Adipocyte (in vitro differentiated cells): ENCODE results near the gene GPD1L.
"Not testable (repeated sequence)": the region's sequence is repeated elsewhere in the genome, so short reads cannot be mapped to it uniquely, and the experiment has no call there.

ENCODE experiments used
- DNase-seq: peaks from one replicate; pipeline ENCODE4 v3.0.0-alpha.2; 2015; ENCODE audit warnings: low read depth
- H3K27me3 ChIP-seq: replicated peaks from 2 replicates; pipeline ENCODE4 v1.7.0; 2013; ENCODE audit warnings: mild to moderate bottlenecking, low read length, moderate library complexity; ENCODE audit not compliant: control insufficient read depth, insufficient read depth
- H3K36me3 ChIP-seq: 2 replicates; pipeline ENCODE4 v1.7.0; 2013; ENCODE audit warnings: low read length, mild to moderate bottlenecking, moderate library complexity; ENCODE audit not compliant: control insufficient read depth, insufficient read depth, severe bottlenecking
- H3K4me1 ChIP-seq: 2 replicates; pipeline ENCODE4 v1.7.0; 2013; ENCODE audit warnings: mild to moderate bottlenecking, low read length, moderate library complexity; ENCODE audit not compliant: control insufficient read depth, insufficient read depth
- H3K4me3 ChIP-seq: 2 replicates; pipeline ENCODE4 v1.7.0; 2013; ENCODE audit warnings: mild to moderate bottlenecking, low read length, moderate library complexity
- H3K9ac ChIP-seq: 2 replicates; pipeline ENCODE4 v1.7.0; 2013; ENCODE audit warnings: mild to moderate bottlenecking, low read length, moderate library complexity
- H3K9me3 ChIP-seq: 2 replicates; pipeline ENCODE4 v1.7.0; 2013; ENCODE audit warnings: mild to moderate bottlenecking, low read length, moderate library complexity; ENCODE audit not compliant: control insufficient read depth

Gene GPD1L

DNA sequence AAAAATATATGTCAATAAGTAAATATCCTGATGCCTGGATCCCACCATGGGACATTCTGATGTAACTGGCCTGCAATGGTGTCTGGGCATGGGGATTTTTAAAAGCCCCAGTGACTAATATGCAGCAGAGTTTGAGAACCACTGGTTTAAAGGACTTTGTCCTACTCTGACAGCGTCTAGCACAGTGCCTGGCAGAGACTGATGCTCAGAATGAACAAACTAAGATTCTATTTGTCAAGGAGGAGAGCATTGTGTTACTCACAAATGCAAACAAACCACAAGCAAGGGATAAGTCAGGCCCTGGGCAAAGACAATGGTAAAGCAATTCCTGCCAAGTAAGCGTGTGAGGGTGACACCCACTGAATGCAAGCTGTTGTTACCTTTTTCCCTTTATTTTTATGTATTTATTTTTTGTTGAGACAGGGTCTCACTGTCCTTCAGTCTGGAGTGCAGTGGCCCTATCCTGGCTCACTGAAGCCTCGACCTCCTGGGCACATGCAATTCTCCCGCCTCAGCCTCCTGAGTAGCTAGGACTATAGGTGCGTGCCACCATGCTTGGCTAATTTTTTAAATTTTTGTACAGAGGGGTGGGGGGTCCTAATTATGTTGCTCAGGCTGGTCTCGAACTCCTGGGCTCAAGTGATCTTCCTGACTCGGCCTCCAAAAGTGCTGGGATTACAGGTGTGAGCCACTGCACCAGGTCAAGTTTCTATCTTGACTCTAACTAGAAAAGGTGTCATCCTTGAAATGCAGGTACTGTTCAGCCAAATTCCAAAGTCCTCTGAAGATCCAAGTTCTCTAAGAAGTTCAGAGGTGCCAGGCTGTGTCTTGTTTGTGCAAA is 909 bp upstream of the GPD1L start:
- peak overlapping the region; percentile 78 for H3K9ac ChIP-seq
- no peak for DNase-seq
- peak overlapping the region; percentile 84 for H3K4me3 ChIP-seq
- H3K4me1 ChIP-seq = peaks cover 32% of the 10 kb centered on the region
- no peaks in the 10 kb centered on the region for H3K27me3 ChIP-seq
- no peaks in the 10 kb centered on the region for H3K36me3 ChIP-seq
- peaks cover 33% of the 10 kb centered on the region for H3K9me3 ChIP-seq

DNA sequence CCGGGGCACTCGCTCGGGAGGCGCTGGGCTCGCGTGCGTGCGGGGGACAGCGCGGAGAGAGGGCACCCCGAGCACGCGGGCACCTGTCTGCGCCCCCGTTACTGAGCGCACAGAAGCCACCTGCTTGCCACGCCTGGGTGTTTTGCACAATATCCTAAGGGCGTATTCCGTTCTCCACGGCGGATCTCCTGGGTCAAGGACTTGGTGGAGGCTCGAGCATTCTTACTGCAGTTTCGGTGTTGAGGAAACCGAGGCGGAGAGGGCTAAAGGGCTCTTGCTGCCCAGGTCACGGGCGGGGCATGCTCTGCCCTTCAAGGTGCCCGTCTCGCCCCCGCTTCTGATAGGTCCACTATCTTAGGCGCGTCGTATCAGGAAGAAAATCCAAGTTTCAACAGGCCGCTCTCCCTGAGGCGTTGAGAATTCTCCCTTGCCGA is 526 bp downstream of the GPD1L start:
- Histone ChIP-seq H3K36me3 (no peaks in the 10 kb centered on the region), H3K9me3 (peaks cover 19% of the 10 kb centered on the region), H3K27me3 (no peaks in the 10 kb centered on the region), H3K4me3 (peak overlapping the region; percentile 84), H3K9ac (peak overlapping the region; percentile 78), H3K4me1 (peaks cover 41% of the 10 kb centered on the region)
- DNase-seq = no peak

DNA sequence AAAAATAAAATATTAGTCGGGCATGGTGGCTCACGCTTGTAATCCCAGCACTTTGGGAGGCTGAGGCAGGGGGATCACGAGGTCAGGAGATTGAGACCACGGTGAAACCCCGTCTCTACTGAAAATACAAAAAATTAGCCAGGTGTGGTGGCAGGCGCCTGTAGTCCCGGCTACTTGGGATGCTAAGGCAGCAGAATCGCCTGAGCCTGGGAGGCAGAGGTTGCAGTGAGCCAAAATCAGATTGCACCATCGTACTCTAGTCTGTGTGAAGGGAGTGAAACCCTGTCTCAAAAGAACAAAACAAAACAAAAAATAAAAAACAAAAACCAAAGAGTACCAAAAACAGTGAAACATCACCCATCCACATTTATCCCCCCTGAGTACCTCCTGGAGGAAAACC is 1.8 kb downstream of the GPD1L start:
- peak overlapping the region; percentile 35 for H3K9ac ChIP-seq
- not testable (repeated sequence) for H3K9me3 ChIP-seq, H3K36me3 ChIP-seq, H3K27me3 ChIP-seq
- peak; percentile 23 for DNase-seq
- peak overlapping the region; percentile 69 for H3K4me3 ChIP-seq
- peaks cover 41% of the 10 kb centered on the region for H3K4me1 ChIP-seq

DNA sequence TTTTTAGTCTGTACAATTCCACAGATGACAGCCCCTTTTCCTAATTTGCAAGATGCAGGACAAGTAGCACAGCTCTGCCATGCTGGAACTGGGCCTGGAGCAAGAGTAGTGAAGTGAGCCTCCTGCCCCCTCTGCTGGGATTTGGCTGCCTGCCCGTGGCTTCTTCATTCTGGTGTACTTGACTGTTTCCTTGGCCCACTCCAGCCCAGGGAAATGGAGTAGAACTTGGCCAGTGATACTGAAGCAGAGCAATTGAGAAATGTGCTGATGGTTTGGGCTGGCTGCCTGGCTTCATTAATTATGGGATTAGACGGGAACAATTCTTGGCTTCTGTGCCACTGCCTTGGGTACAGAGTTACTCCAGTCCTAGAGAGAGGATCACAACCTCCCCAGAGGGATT is 2.8 kb downstream of the GPD1L start:
- H3K4me3 ChIP-seq = peak overlapping the region; percentile 70
- peak; percentile 75 for DNase-seq
- peak overlapping the region; percentile 52 for H3K9ac ChIP-seq
- no peaks in the 10 kb centered on the region for H3K27me3 ChIP-seq
- H3K9me3 ChIP-seq = no peaks in the 10 kb centered on the region
- H3K36me3 ChIP-seq = no peaks in the 10 kb centered on the region
- peaks cover 41% of the 10 kb centered on the region for H3K4me1 ChIP-seq

DNA sequence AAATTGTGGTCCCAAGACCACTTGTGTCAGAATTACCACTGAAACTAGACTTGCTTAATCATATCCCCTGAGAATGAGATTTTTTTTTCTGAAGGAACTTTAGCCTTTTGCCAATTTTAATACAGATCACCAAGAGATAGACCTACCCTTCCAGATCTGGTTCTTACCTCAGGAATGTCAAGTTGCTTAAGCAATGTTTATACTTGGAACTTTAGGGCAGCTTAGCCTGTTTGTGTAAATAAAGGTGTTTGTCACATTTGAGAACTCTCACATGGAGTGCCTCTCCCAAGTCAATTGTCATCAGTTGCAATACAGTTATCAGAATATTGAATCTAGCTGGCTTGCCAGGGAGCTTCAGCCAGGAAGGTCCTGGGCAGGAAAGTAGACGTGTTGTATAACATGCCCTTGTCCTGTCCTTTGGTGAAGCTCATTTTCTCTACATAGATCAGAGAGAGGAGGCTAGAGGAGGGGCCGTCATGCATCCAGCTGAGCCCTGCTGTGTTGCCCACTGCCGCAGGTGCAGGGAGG is 3.9 kb downstream of the GPD1L start:
- Histone ChIP-seq H3K36me3 (no peaks in the 10 kb centered on the region), H3K4me3 (peak overlapping the region; percentile 70), H3K27me3 (no peaks in the 10 kb centered on the region), H3K9ac (peak overlapping the region; percentile 17), H3K4me1 (peaks cover 41% of the 10 kb centered on the region), H3K9me3 (no peaks in the 10 kb centered on the region)
- no peak for DNase-seq

DNA sequence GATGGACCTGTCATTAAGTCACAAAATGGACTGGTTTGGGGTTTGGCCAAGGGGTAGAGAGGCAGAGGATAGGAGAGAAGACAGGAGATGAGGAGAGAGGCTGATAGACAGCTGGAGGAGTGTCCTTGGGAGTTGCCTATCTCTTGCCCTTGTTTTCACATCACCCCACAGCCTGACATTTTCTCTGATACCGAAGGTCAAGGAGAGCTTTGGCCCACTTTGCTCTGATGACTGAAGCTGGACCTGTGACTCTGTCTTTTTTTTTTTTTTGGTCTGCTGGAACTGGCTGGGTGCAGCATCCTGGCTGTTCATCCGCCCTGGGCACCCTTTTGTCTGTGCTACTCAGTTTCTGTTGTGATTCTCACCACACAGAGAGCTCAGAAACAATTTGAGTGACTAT is 5.1 kb downstream of the GPD1L start:
- Histone ChIP-seq H3K27me3 (no peaks in the 10 kb centered on the region), H3K9ac (no peak overlapping the region), H3K36me3 (no peaks in the 10 kb centered on the region), H3K4me1 (peaks cover 38% of the 10 kb centered on the region), H3K4me3 (no peak overlapping the region), H3K9me3 (no peaks in the 10 kb centered on the region)
- DNase-seq = no peak

DNA sequence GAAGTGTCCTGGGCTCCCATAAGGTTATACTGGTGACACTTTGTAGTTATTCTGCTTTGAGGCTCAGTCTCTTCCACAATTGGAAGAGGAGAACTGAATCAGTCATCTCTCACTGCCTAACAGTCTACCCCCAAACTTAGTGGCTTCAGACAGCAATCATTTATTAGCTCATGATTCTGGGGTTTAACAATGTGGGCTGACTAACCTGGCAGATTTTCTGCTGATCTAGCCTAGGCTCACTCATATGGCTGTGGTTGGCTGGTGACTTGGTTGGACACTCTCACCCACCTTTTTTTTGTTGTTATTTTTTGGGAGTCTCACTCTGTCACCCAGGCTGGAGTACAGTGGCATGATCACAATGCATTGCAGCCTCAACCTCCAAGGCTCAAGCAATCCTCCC is 7.1 kb downstream of the GPD1L start:
- DNase-seq = no peak
- Histone ChIP-seq H3K9me3 (no peaks in the 10 kb centered on the region), H3K4me3 (no peak overlapping the region), H3K4me1 (peaks cover 26% of the 10 kb centered on the region), H3K36me3 (no peaks in the 10 kb centered on the region), H3K27me3 (no peaks in the 10 kb centered on the region), H3K9ac (no peak overlapping the region)

DNA sequence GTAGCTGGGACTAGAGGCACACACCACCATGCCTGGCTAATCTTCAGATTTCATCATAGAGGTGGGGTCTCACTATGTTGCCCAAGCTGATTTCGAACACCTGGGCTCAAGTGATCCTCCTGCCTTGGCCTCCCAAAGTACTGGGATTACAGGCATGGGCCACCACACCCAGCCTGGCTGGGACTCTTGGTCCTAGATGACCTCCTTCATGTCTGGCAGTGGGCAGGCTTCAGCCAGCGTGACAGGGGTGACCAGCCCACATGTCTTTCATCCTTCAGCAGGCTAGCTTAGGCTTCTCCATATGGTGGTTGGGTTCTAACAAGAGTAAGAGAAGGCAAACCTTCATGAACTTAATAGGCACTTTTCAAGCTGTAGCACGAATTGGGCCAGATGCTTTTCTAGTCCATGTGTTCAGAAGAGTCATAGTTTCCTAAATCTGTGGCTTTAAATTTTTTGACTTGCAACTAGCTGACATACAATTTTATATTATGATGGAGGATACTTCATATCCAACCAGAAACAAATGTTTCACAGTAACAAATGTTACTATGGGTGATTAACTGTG is 7.6 kb downstream of the GPD1L start:
- peaks cover 21% of the 10 kb centered on the region for H3K4me1 ChIP-seq
- no peak for DNase-seq

DNA sequence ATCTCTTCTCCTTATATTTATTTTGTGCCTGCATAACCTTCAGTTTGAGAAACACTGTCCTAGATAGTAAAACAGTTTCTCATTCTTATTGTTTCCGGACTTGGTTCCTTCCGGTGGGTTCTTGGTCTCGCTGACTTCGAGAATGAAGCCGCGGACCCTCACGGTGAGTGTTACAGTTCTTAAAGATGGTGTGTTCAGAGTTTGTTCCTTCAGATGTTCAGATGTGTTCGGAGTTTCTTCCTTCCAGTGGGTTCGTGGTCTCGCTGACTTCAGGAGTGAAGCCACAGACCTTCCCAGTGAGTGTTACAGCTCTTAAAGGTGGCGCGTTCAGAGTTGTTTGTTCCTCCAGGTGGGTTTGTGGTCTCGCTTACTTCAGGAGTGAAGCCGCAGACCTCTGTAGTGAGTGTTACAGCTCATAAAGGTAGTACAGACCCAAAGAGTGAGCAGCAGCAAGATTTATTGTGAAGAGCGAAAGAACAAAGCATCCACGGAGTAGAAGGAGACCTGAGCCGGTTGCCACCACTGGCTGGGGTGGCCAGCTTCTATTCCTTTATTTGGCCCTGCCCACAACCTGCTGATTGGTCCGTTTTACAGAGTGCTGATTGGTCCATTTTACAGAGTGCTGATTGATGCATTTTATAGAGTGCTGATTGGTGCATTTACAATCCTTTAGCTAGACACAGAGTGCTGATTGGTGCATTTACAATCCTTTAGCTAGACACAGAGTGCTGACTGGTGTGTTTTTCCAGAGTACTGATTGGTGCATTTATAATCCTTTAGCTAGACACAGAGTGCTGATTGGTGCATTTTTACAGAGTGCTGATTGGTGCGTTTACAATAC is 8.3 kb downstream of the GPD1L start:
- not testable (repeated sequence) for DNase-seq, H3K9me3 ChIP-seq, H3K4me3 ChIP-seq, H3K36me3 ChIP-seq, H3K27me3 ChIP-seq, H3K9ac ChIP-seq
- H3K4me1 ChIP-seq = peaks cover 17% of the 10 kb centered on the region

More for the DNA sequence above, 7.6 kb downstream of the GPD1L start:
- no peak overlapping the region for H3K4me3 ChIP-seq
- H3K27me3 ChIP-seq = no peaks in the 10 kb centered on the region
- no peak overlapping the region for H3K9ac ChIP-seq
- H3K36me3 ChIP-seq = no peaks in the 10 kb centered on the region
- H3K9me3 ChIP-seq = no peaks in the 10 kb centered on the region

DNA sequence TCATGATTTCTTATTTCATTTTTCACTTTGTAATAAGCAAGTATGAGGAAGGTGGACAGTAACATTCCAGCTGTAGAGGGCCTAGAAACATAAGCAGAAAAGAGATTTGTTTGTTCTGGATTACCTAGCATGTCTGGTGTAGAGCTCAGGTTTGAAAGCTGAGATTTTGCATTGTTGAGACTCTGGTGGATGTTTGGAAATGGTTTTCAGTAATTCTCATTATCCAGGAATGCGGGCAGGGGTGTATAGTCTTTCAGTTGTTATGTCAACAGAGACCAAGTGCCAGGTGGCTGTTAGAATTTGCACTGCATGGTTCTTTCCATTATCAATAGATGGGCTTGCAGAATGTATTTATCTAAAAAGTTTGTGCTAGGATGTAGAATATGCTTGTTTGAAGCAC is 10.9 kb downstream of the GPD1L start:
- Histone ChIP-seq H3K9ac (no peak overlapping the region), H3K4me1 (no peaks in the 10 kb centered on the region), H3K36me3 (no peaks in the 10 kb centered on the region), H3K4me3 (no peak overlapping the region), H3K27me3 (no peaks in the 10 kb centered on the region), H3K9me3 (no peaks in the 10 kb centered on the region)
- DNase-seq = peak; percentile 20

DNA sequence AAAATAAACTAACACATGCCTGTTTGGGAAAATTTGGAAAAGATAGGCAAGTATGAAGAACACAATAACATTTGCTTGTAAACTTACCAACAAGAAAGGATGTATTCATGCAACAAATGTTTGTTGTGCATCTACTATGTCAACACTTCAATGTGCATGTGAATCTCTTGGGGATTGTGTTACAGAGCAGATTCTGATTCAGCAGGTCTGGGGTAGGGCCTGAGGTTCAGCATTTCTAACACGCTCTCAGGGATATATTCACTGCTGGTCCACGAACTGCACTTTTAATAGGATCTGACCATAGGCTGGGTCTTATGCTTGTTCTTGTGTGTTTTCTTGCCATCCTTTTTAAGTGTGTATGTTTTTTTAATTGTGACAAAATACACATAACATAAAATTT is 11.8 kb downstream of the GPD1L start:
- Histone ChIP-seq H3K4me3 (no peak overlapping the region), H3K9me3 (no peaks in the 10 kb centered on the region), H3K9ac (no peak overlapping the region), H3K4me1 (no peaks in the 10 kb centered on the region), H3K36me3 (no peaks in the 10 kb centered on the region), H3K27me3 (no peaks in the 10 kb centered on the region)
- no peak for DNase-seq
